K562 (cell line): ENCODE results near the gene CTXN1. TPM values are rescaled to one million over a fixed set of nuclear protein-coding genes. Genes with fewer than 3 reads are reported as not detected.

Experiments
- CBFB ChIP-seq: sonication (generic); formaldehyde crosslinking; IDR thresholded peaks from 2 replicates; pipeline ENCODE4 v1.4.0; 2020; ENCODE audit warnings: mild to moderate bottlenecking, missing genetic modification reagents
- EWSR1 ChIP-seq: fragments of 450-650 bp; IDR thresholded peaks from 2 replicates; pipeline ENCODE4 v1.6.1; 2018; ENCODE audit warnings: borderline replicate concordance, mild to moderate bottlenecking, low read depth, moderate library complexity; ENCODE audit not compliant: partially characterized antibody
- FOXP4 ChIP-seq: sonication (generic); formaldehyde crosslinking; IDR thresholded peaks from 2 replicates; pipeline ENCODE4 v1.8.0; 2022; ENCODE audit warnings: mild to moderate bottlenecking, missing genetic modification reagents, borderline replicate concordance
- FUS ChIP-seq: fragments of 200-400 bp; formaldehyde crosslinking; optimal IDR thresholded peaks from 2 replicates; pipeline ENCODE3; 2017; ENCODE audit warnings: low read depth, low read length
- GATAD2A ChIP-seq: fragments of 450-650 bp; IDR thresholded peaks from 2 replicates; pipeline ENCODE4 v1.6.1; 2017
- HNRNPH1 ChIP-seq: fragments of 200-400 bp; formaldehyde crosslinking; optimal IDR thresholded peaks from 2 replicates; pipeline ENCODE3; 2017; ENCODE audit warnings: low read depth, mild to moderate bottlenecking, low read length, moderate library complexity
- HNRNPL ChIP-seq: fragments of 200-400 bp; formaldehyde crosslinking; IDR thresholded peaks from 2 replicates; pipeline ENCODE4 v1.6.1; 2017; ENCODE audit warnings: low read depth, mild to moderate bottlenecking, low read length
- NFIC ChIP-seq: fragments of 450-650 bp; IDR thresholded peaks from 2 replicates; pipeline ENCODE4 v1.6.1; 2017; ENCODE audit warnings: mild to moderate bottlenecking, inconsistent platforms
- PHF21A ChIP-seq: fragments of 450-650 bp; IDR thresholded peaks from 2 replicates; pipeline ENCODE4 v1.6.1; 2017; ENCODE audit warnings: low read depth, borderline replicate concordance
- PML ChIP-seq: IDR thresholded peaks from 2 replicates; pipeline ENCODE4 v1.6.1; 2012; ENCODE audit warnings: low read length, inconsistent platforms
- PRPF4 ChIP-seq: fragments of 200-400 bp; formaldehyde crosslinking; IDR thresholded peaks from one replicate; pipeline ENCODE4 v1.6.1; 2017; ENCODE audit warnings: low read length, low read depth, mild to moderate bottlenecking; ENCODE audit not compliant: insufficient read depth, poor library complexity, severe bottlenecking
- RNF2 ChIP-seq: sonication (generic); IDR thresholded peaks from 2 replicates; pipeline ENCODE4 v1.6.1; 2016
- SAP30 ChIP-seq: fragments of 200-600 bp; sonication (generic); IDR thresholded peaks from 2 replicates; pipeline ENCODE4 v1.6.1; 2012; ENCODE audit warnings: borderline replicate concordance, low read depth, mild to moderate bottlenecking, moderate library complexity, low read length, control low read depth, inconsistent platforms; ENCODE audit not compliant: insufficient read depth, poor library complexity, severe bottlenecking
- SMAD3 ChIP-seq: fragments of 450-650 bp; formaldehyde crosslinking; conservative IDR thresholded peaks from 2 replicates; pipeline ENCODE4 v1.4.0; 2020; ENCODE audit warnings: mild to moderate bottlenecking
- SMAD4 ChIP-seq: fragments of 250-450 bp; sonication (Bioruptor Pico); conservative IDR thresholded peaks from 2 replicates; pipeline ENCODE4 v1.8.0; 2021; ENCODE audit warnings: inconsistent platforms, mild to moderate bottlenecking, moderate library complexity
- SRSF7 ChIP-seq: fragments of 200-400 bp; formaldehyde crosslinking; optimal IDR thresholded peaks from 2 replicates; pipeline ENCODE3; 2017; ENCODE audit warnings: mild to moderate bottlenecking, low read depth, low read length
- ZHX1 ChIP-seq: fragments of 150-350 bp; conservative IDR thresholded peaks from 2 replicates; pipeline ENCODE4 v1.6.1; 2014; ENCODE audit warnings: low read length
- ZNF274 ChIP-seq: IDR thresholded peaks from 2 replicates; pipeline ENCODE4 v1.6.1; 2011; ENCODE audit warnings: low read depth, mild to moderate bottlenecking, low read length, moderate library complexity, borderline replicate concordance
- ZNF280B ChIP-seq: fragments of 250-450 bp; sonication (Bioruptor Pico); IDR thresholded peaks from 2 replicates; pipeline ENCODE4 v1.5.1; 2021; ENCODE audit warnings: mild to moderate bottlenecking
- ZNF561 ChIP-seq: fragments of 450-650 bp; formaldehyde crosslinking; conservative IDR thresholded peaks from 2 replicates; pipeline ENCODE4 v1.4.0; 2020; ENCODE audit warnings: mild to moderate bottlenecking, moderate library complexity
- ZNF764 ChIP-seq: fragments of 250-450 bp; sonication (Bioruptor Pico); IDR thresholded peaks from 2 replicates; pipeline ENCODE4 v1.4.0; 2020; ENCODE audit warnings: low read depth, mild to moderate bottlenecking, moderate library complexity
- polyA plus RNA-seq, 8 experiments: library from polyadenylated mRNA; depleted of rRNA in 4 of 8; stranded (reverse) in 5 of 8; unstranded in 3 of 8; fragments of >200 nt; fragmentation: Nextera tagmentation in 2 of 8; fragmentation: Illumina TruSeq in 1 of 8; extraction: Ambion mirVana in 2 of 8; extraction: Trizol in 1 of 8; gene quantifications; 2 replicates each; pipeline versions ENCODE4 v1.2.1 to v1.2.3, GENCODE V29; 2011 to 2014; ENCODE audit warnings: inconsistent platforms in 1 of 8, missing spikeins in 1 of 8
- total RNA-seq, 7 experiments: library from RNA; depleted of rRNA in 6 of 7; stranded (reverse); fragments of >200 nt in 6 of 7; fragmentation: Illumina TruSeq in 2 of 7; extraction: Trizol in 2 of 7; gene quantifications; 2 replicates each; pipeline versions ENCODE4 v1.2.1 to v1.2.3, GENCODE V29; 2011 to 2021; ENCODE audit warnings: low replicate concordance in 1 of 7

The CTXN1 gene
- total and polyA plus RNA-seq, 9 of the 15 experiments (the other 6 are each of a cell fraction or from before 2014, with no cell fraction given) = 0.15 to 37.4 (median 1.8) TPM; not detected in 2

- TF ChIP-seq PHF21A (no peak), ZHX1 (no peak), RNF2 (no peak), SMAD4 (CRISPR knock-in tag) (no peak; the same call in 1 of the 2 replicates), PML (no peak), EWSR1 (no peak), GATAD2A (no peak), SRSF7 (no peak), ZNF561 (CRISPR knock-in tag) (no peak), PRPF4 (no peak), HNRNPL (no peak), CBFB (CRISPR knock-in tag) (no peak; the same call in 1 of the 2 replicates), ZNF280B (no peak), SMAD3 (CRISPR knock-in tag) (no peak), FOXP4 (CRISPR knock-in tag) (no peak), ZNF274 (no peak), SAP30 (peak; percentile 61), HNRNPH1 (no peak), FUS (no peak), NFIC (peak; percentile 78), ZNF764 (CRISPR knock-in tag) (no peak)
Observed at GRCh38 chr19:7919610-7920518, 6.1 kb downstream of the CTXN1 start, which contains the start of gene SNAPC2 (continued).
